GM18519 (cell line): ENCODE results near the gene EXOC5.

Source experiments
- ATAC-seq: cut with Tn5 transposase; IDR thresholded peaks from one replicate; pipeline ENCODE4 v1.9.1; 2021; ENCODE audit warnings: mild to moderate bottlenecking, moderate library complexity; ENCODE audit not compliant: unreplicated experiment, low FRiP score

EXOC5 gene

GRCh38 chr14:57268161-57269069, at the start of gene EXOC5, which contains the start of gene AP5M1:
Gene EXOC5, minus strand, starts transcription at chr14:57268905. Its CDS starts 257 bp downstream, at chr14:57268648.
Gene AP5M1, plus strand, starts transcription at chr14:57268971. Its CDS starts 344 bp downstream, at chr14:57269315.
- ATAC-seq = peak; percentile 76

GRCh38 chr14:57317248-57317833, 48.6 kb upstream of the EXOC5 start:
- no peak for ATAC-seq

DNA sequence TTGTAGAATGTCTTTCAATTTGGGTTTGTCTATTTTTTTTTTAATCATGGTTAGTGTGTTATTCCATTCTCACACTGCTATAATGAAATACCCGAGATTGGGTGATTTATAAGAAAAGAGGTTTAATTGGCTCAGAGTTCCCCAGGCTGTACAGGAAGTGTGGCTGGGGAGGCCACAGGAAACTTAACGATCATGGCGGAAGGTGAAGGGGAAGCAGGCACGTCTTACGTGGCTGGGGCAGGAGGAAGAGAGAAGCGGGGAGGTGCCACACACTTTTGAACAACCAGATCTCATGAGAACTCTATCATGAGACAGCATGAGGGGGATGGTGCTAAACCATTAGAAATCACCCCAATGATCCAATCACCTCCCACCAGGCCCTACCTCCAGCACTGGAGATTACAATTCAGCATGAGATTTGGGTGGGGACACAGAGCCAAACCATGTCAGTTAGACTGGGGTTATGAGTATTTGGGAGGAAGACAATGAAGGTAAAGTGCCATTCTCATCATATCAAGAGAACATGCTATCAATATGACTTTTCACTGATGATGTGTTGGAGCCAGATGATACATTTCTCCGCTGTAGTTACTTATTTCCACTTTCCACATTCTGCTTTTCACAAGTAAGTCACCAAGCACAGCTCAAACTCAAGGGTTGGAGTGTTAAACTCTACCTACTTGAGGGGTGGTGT, 45.8 kb upstream of the EXOC5 start:
- no peak for ATAC-seq

DNA sequence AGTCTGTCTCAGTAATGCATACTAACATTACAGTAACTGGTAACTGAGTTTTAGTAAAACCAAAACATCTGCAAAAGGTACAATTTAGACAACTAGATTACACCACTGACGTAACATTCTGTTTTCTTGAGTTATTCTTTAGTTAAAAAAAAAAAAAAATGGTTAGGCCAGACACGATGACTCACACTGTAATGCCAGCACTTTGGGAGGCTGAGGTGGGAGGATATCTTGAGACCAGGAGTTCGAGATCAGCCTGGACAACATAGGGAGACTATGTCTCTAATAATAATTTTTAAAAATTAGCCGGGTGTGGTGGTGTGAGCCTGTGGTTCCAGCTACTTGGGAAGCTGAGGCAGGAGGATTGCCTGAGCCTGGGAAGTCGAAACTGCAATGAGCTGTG, 34.2 kb upstream of the EXOC5 start:
- ATAC-seq = no peak

GRCh38 chr14:57299511-57299910, 30.8 kb upstream of the EXOC5 start:
- no peak for ATAC-seq

GRCh38 chr14:57297852-57298251, 29.1 kb upstream of the EXOC5 start:
- ATAC-seq = no peak

DNA sequence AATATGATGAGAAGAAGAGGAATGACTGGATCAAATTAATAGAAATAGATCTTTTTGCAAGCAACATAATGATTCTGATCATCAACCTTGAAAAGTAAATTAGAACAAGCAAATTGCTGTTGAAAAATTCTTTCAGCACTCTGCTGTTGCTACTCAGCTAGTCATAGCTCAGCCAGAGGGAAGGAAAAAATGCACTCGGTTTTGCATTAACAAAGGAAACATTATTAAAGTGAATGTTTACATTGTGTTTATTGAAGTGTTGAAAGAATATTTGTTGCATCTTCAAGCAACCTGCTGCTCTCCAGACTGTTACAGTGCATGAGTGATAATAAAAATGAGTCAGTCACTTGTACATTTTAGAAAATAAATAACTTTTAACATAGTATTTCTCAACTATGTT, 26.5 kb upstream of the EXOC5 start:
- ATAC-seq = no peak

GRCh38 chr14:57293866-57294837, 25.4 kb upstream of the EXOC5 start:
- no peak for ATAC-seq

- no peak for ATAC-seq
Measured at GRCh38 chr14:57291692-57292647, 23.3 kb upstream of the EXOC5 start.

- no peak for ATAC-seq
Measured at GRCh38 chr14:57290751-57291150, 22.0 kb upstream of the EXOC5 start.

GRCh38 chr14:57287745-57288144, 19.0 kb upstream of the EXOC5 start:
- ATAC-seq = no peak

GRCh38 chr14:57277062-57277461, 8.4 kb upstream of the EXOC5 start:
- ATAC-seq = no peak

DNA sequence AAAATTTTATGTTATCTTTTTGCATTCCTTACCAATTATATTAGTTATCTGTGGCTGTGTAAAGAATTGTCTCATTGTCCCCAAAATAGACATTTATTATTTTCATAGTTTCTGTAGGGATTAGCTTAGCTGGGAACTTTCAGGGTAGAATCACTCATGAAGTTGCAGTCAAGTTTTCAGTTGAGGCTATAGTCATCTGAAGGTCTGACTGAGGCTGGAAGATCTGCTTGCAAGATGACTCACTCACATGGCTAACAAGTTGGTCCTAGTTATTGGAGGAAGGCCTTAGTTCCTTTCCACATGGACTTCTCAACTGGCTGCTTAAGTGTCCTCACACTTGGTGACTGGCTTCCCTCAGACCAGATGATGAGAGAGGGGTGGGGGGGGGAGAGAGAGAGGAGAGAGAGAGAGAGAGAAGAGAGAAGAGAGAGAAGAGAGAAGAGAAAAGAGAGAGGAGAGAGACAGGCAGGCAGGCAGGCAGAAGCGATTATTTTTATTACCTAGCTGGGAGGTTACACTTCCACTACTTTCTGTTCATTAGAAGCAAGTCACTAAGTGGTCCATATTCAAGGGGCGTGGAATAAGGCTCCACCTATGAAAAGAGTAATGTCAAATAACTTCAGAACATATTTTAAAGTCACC, 6.4 kb upstream of the EXOC5 start:
- ATAC-seq = no peak

- ATAC-seq = no peak
Measured at GRCh38 chr14:57274551-57274950, 5.8 kb upstream of the EXOC5 start.

DNA sequence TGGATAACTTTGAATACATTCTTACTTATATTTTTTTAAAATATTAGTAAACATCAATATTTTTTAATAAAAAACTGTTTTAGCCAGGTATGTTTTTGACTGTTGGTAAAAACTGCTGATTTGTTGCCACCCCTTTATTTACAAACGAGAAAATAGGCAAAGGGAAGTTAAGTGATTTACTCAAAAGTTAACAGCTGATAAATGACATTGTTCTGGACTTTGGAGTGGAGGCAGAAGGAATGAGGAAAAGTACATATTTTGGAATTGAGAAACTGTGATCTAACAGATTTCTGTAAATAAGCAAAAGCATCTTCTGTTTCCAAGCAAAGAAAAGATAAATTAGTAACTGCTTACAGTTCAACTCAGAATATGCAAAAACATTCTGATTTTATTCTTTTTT, 4.5 kb upstream of the EXOC5 start:
- no peak for ATAC-seq

DNA sequence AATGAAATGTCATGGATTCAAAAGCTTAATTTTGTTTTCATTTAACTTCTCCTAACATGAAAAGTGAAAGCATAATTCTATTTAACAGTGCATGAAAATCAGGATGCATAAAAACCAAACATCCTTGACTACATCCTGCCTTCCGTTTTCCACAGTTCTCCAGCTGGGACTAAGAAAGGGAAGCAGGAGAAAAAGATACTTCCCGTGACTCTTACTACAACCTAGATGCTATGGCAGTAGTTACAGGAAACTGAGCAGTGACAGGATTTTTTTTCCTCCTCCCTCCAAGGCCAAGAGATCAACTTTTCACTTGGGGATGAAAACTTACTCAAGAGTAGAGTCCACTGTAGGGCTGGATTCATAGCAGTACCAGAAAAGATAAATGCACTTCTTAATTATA, 2.6 kb downstream of the EXOC5 start:
- no peak for ATAC-seq

- no peak for ATAC-seq
Measured at GRCh38 chr14:57262117-57262516, 6.6 kb downstream of the EXOC5 start.

GRCh38 chr14:57261604-57262003, 7.1 kb downstream of the EXOC5 start:
- ATAC-seq = no peak

DNA sequence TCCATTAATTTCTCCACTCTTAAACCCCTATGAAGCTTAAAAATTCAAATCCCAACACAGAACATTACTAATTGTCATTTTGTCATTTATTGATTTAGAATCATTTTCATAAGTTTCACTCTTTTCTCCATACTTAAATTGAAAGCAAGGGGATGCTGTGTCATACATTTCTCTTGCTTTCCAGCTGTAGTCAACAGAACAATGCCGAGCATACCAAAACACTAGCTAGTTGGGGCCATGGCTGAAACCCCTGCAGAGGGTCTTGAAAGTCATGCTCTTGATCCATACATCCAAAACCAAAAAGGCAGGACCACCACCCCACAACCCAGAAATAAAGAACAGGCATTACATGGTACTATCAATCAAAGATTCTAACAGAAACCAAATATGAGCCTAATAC, 9.0 kb downstream of the EXOC5 start:
- ATAC-seq = no peak
